ENCODE data around the gene CAMK1G. TPM values are rescaled to one million over a fixed set of nuclear protein-coding genes. Genes with fewer than 3 reads are reported as not detected.

CAMK1G gene
- total and polyA plus RNA-seq, 10 of the 15 experiments (the other 5 are each of a cell fraction or from before 2014, with no cell fraction given), result 0.18 to 0.20 TPM; not detected in 8

DNA sequence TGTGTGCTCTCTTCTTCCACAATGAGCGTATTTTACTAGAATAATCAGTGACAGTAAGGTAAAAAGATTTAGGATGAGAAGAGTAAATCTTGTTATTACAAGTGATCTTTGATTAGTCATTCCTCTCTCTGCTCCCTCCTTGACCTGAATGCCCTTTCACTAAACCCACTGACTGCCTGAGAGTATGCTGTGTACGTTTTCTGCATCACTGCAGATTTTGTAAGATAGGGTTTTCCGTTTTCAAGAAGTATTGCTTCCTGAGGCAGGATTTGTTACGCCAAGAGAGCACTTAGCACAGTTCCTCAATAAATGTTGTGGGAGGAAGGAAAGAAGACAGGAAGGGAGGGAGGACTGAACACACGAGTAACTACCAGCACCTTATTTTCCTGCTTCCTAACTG is 76.4 kb downstream of the CAMK1G start:
- Histone ChIP-seq H3K27ac (ENCODE audit: control insufficient read depth, insufficient read depth) (no peak overlapping the region), H3K9ac (ENCODE audit: control insufficient read depth, insufficient read depth, low read length) (no peak overlapping the region), H3K9me3 (replicated peaks; ENCODE audit: control insufficient read depth, insufficient read depth, low read length) (no peaks in the 10 kb centered on the region), H4K20me1 (ENCODE audit: control insufficient read depth, insufficient read depth) (no peaks in the 10 kb centered on the region), H3K27me3 (replicated peaks in 1 of 2; ENCODE audit: control insufficient read depth in 2 of 2, insufficient read depth in 2 of 2, low read length in 1 of 2) (no peaks in the 10 kb centered on the region; a peak in 1 of 4 replicates), H3K4me1 (ENCODE audit: control insufficient read depth, insufficient read depth, low read length) (peaks cover 3% of the 10 kb centered on the region; the same call in 1 of the 2 replicates), H3K36me3 (ENCODE audit: control insufficient read depth in 2 of 2, insufficient read depth in 2 of 2, low read length in 1 of 2) (no peaks in the 10 kb centered on the region), H3K79me2 (ENCODE audit: control insufficient read depth, insufficient read depth, low read length) (no peaks in the 10 kb centered on the region), H2AFZ (ENCODE audit: control insufficient read depth, low read depth, low read length) (no peak overlapping the region), H3K4me2 (ENCODE audit: control insufficient read depth, insufficient read depth) (peak overlapping the region; percentile 59), H3K4me3 (no peak overlapping the region)
- intact Hi-C loops (cut with micrococcal nuclease; ENCODE audit: unreplicated experiment), result loop anchor here (5.0 kb wide), 1 partner anchor 732 kb away; no protein-coding TSS in a partner anchor
- CTCF ChIA-PET, result interaction anchor here (1.1 to 1.7 kb wide), 2 partner anchors 26 to 108 kb away, joined by 3 read pairs; no protein-coding TSS in a partner anchor
- BruUV-seq (replicated peaks), result no TSS peak
- RAD21 ChIA-PET (ENCODE audit: unreplicated experiment), result interaction anchor here (1.0 to 15.7 kb wide), 4 partner anchors 15 to 52 kb away, joined by 3 to 195 read pairs (median 3); partner anchors contain the start of gene G0S2
- DNase-seq (ENCODE audit: low read depth, low spot score) (no peak), ATAC-seq (peak; percentile 82), FAIRE-seq (peak; percentile 59)
- SMC1A ChIA-PET (ENCODE audit: uncharacterized antibody, unreplicated experiment), result interaction anchor here (0.7 to 17.6 kb wide), 3 partner anchors 9 to 15 kb away, joined by 3 to 261 read pairs (median 11); partner anchors contain the start of gene G0S2
- POLR2A ChIA-PET, result interaction anchor here (0.9 to 3.6 kb wide), 3 partner anchors 9 to 13 kb away, joined by 3 to 43 read pairs (median 12); partner anchors contain the start of gene G0S2
- in situ Hi-C loops (cut with MboI), result no loop called here
- 1% methylated on average over 5 of the region's 5 CpGs for WGBS (ENCODE audit: insufficient coverage, insufficient replicate concordance, low lambda C conversion rate, missing lambda C conversion rate)
- no peak for TF ChIP-seq TBL1XR1 (IDR thresholded peaks at IDR 0.05; ENCODE audit: low read depth, low read length)
- no peak for TF ChIP-seq SMAD1 (IDR thresholded peaks at IDR 0.05; ENCODE audit: low read depth, partially characterized antibody)
- TF ChIP-seq BCL11A (IDR thresholded peaks at IDR 0.05; ENCODE audit: low read depth, low read length), result no peak
- no peak for TF ChIP-seq SREBF1 (IDR thresholded peaks at IDR 0.05; ENCODE audit: low read length)
- TF ChIP-seq, protein P1, sequence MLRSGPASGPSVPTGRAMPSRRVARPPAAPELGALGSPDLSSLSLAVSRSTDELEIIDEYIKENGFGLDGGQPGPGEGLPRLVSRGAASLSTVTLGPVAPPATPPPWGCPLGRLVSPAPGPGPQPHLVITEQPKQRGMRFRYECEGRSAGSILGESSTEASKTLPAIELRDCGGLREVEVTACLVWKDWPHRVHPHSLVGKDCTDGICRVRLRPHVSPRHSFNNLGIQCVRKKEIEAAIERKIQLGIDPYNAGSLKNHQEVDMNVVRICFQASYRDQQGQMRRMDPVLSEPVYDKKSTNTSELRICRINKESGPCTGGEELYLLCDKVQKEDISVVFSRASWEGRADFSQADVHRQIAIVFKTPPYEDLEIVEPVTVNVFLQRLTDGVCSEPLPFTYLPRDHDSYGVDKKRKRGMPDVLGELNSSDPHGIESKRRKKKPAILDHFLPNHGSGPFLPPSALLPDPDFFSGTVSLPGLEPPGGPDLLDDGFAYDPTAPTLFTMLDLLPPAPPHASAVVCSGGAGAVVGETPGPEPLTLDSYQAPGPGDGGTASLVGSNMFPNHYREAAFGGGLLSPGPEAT (IDR thresholded peaks at IDR 0.05; ENCODE audit: low read depth), result 0 out of 2 replicates have a peak, but pooled peaks have one; percentile 37
- no peak for TF ChIP-seq SREBF2 (IDR thresholded peaks at IDR 0.05; ENCODE audit: low read length)
- no peak for TF ChIP-seq HCFC1 (IDR thresholded peaks at IDR 0.05; ENCODE audit: low read length)
- peak; percentile 29; the same call in 1 of the 2 replicates for TF ChIP-seq RUNX3 (IDR thresholded peaks at IDR 0.05; ENCODE audit: low read length)
- TF ChIP-seq ATF7 (IDR thresholded peaks at IDR 0.05; ENCODE audit: low read depth), result 0 out of 2 replicates have a peak, but pooled peaks have one; percentile 17
- TF ChIP-seq CBX3 (IDR thresholded peaks at IDR 0.05; ENCODE audit: borderline replicate concordance, low read depth), result no peak
- TF ChIP-seq, protein P2, sequence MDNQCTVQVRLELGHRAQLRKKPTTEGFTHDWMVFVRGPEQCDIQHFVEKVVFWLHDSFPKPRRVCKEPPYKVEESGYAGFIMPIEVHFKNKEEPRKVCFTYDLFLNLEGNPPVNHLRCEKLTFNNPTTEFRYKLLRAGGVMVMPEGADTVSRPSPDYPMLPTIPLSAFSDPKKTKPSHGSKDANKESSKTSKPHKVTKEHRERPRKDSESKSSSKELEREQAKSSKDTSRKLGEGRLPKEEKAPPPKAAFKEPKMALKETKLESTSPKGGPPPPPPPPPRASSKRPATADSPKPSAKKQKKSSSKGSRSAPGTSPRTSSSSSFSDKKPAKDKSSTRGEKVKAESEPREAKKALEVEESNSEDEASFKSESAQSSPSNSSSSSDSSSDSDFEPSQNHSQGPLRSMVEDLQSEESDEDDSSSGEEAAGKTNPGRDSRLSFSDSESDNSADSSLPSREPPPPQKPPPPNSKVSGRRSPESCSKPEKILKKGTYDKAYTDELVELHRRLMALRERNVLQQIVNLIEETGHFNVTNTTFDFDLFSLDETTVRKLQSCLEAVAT (IDR thresholded peaks at IDR 0.05), result no peak
- no peak; the same call in 1 of the 2 replicates for TF ChIP-seq CREM (IDR thresholded peaks at IDR 0.05; ENCODE audit: low read depth)
- no peak for TF ChIP-seq CREB1 (IDR thresholded peaks at IDR 0.05; ENCODE audit: low read depth)
- 0 out of 2 replicates have a peak, but pooled peaks have one; percentile 25 for TF ChIP-seq SPI1 (IDR thresholded peaks at IDR 0.05; ENCODE audit: borderline replicate concordance, insufficient read depth, low read depth, low read length)
- no peak for TF ChIP-seq MEF2B (IDR thresholded peaks at IDR 0.05; ENCODE audit: partially characterized antibody, poor library complexity, severe bottlenecking)
- no peak for TF ChIP-seq NBN (IDR thresholded peaks at IDR 0.05)
- no peak for TF ChIP-seq RFX5 (IDR thresholded peaks at IDR 0.05; ENCODE audit: low read depth, low read length)
- peak; percentile 42; the same call in 1 of the 2 replicates for TF ChIP-seq MTA2 (IDR thresholded peaks at IDR 0.05; ENCODE audit: low read depth)
- TF ChIP-seq, protein P3, sequence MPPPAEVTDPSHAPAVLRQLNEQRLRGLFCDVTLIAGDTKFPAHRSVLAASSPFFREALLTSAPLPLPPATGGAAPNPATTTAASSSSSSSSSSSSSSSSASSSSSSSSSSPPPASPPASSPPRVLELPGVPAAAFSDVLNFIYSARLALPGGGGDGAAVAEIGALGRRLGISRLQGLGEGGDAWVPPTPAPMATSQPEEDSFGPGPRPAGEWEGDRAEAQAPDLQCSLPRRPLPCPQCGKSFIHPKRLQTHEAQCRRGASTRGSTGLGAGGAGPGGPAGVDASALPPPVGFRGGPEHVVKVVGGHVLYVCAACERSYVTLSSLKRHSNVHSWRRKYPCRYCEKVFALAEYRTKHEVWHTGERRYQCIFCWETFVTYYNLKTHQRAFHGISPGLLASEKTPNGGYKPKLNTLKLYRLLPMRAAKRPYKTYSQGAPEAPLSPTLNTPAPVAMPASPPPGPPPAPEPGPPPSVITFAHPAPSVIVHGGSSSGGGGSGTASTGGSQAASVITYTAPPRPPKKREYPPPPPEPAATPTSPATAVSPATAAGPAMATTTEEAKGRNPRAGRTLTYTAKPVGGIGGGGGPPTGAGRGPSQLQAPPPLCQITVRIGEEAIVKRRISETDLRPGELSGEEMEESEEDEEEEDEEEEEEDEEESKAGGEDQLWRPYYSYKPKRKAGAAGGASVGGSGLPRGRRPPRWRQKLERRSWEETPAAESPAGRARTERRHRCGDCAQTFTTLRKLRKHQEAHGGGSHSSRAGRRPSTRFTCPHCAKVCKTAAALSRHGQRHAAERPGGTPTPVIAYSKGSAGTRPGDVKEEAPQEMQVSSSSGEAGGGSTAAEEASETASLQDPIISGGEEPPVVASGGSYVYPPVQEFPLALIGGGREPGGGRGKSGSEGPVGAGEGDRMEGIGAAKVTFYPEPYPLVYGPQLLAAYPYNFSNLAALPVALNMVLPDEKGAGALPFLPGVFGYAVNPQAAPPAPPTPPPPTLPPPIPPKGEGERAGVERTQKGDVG (CRISPR knock-in tag; IDR thresholded peaks at IDR 0.05), result no peak
- TF ChIP-seq NR2F1 (conservative IDR thresholded peaks at IDR 0.05), result peak; percentile 92
- no peak for TF ChIP-seq SIX5 (IDR thresholded peaks at IDR 0.05; ENCODE audit: low read depth, low read length, severe bottlenecking)

Measured in GM12878 (cell line).